Activated CD4-positive, alpha-beta T cell treated with anti-CD3 and anti-CD28 coated beads for 36 hours (primary cell): Measurements from ENCODE around the gene ARHGAP44. TPM values are rescaled to one million over a fixed set of nuclear protein-coding genes. Genes with fewer than 3 reads are reported as not detected.
A peak's percentile ranks its signal among the peaks of the same experiment; 100 is the strongest.

ENCODE experiments used
- ATAC-seq: fragments of 200-7000 bp; cut with Tn5 transposase; one replicate; pipeline ENCODE4 v1.10.0; 2021; ENCODE audit warnings: mild to moderate bottlenecking, moderate library complexity
- CTCF ChIA-PET: fragments of 350-600 bp; sonication (Branson Sonifier 250); formaldehyde crosslinking; loops from one replicate; lab custom pipeline; 2021; ENCODE audit warnings: antibody characterized with exemption; lab: Charles Lee
- POLR2A ChIA-PET: fragments of 350-600 bp; sonication (Branson Sonifier 250); formaldehyde crosslinking; loops from one replicate; lab custom pipeline; 2021; ENCODE audit warnings: antibody characterized with exemption, inconsistent platforms; lab: Charles Lee
- DNase-seq: peaks from one replicate; pipeline ENCODE4 v3.0.0-alpha.2; 2020
- H3K27ac Mint-ChIP-seq: one replicate; pipeline ENCODE4 v1.8.0; 2021; ENCODE audit warnings: mixed read lengths
- H3K27me3 Mint-ChIP-seq: one replicate; pipeline ENCODE4 v1.8.0; 2021; ENCODE audit warnings: mixed read lengths
- H3K36me3 Mint-ChIP-seq: one replicate; pipeline ENCODE4 v1.8.0; 2021; ENCODE audit warnings: low read depth, mixed read lengths
- H3K4me1 Mint-ChIP-seq: one replicate; pipeline ENCODE4 v1.8.0; 2021; ENCODE audit warnings: mixed read lengths
- H3K4me3 Mint-ChIP-seq: one replicate; pipeline ENCODE4 v1.8.0; 2021; ENCODE audit warnings: mild to moderate bottlenecking, moderate library complexity, mixed read lengths
- H3K9me3 Mint-ChIP-seq: one replicate; pipeline ENCODE4 v1.8.0; 2021; ENCODE audit warnings: low read depth, mixed read lengths
- intact Hi-C, 2 experiments: fragments of 100-400 bp; cut with DNase I in 1 of 2; cut with micrococcal nuclease in 1 of 2; formaldehyde crosslinking; loops; one replicate each; pipeline versions ENCODE4 v1.14.2 to v1.15.1; 2022 to 2024; cut with DNase I, micrococcal nuclease
- total RNA-seq, 2 experiments: library from RNA; stranded (reverse); gene quantifications; one replicate each; pipeline ENCODE4 v1.2.3, GENCODE V29; 2021

Gene ARHGAP44
- total RNA-seq, 2 experiments from 2014 or later = 0.14 to 0.55 TPM

DNA sequence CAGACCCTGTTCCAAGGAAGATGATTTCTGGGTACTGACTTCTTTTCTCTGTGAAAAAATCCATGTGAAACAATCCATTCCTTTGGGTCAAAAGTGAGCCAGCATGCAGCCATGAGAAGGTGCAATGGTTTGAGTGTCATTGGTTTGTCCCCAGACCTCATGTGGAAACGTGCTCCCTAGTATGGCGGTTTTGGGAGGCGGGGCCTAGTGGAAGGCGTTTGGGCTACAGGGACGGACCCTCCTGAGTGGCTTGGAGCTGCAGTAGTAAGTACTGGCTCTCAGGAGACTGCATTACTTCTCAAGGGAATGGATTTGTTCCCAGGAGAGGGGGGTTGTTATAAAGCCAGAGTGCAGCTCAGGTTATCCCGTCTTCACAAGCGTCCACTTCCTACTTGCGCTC is 209.2 kb downstream of the ARHGAP44 start:
- ChIA-PET POLR2A (no interaction called here), CTCF (interaction anchor here (1.1 kb wide), 1 partner anchor 11 kb away, joined by 3 read pairs; no protein-coding TSS in a partner anchor)
- Mint-ChIP-seq H3K27me3 (no peaks in the 10 kb centered on the region), H3K9me3 (no peaks in the 10 kb centered on the region), H3K4me3 (no peak overlapping the region), H3K4me1 (no peaks in the 10 kb centered on the region), H3K27ac (no peak overlapping the region), H3K36me3 (peaks cover 38% of the 10 kb centered on the region)
- no peak for ATAC-seq
- intact Hi-C loops = no loop called here
- DNase-seq = no peak

DNA sequence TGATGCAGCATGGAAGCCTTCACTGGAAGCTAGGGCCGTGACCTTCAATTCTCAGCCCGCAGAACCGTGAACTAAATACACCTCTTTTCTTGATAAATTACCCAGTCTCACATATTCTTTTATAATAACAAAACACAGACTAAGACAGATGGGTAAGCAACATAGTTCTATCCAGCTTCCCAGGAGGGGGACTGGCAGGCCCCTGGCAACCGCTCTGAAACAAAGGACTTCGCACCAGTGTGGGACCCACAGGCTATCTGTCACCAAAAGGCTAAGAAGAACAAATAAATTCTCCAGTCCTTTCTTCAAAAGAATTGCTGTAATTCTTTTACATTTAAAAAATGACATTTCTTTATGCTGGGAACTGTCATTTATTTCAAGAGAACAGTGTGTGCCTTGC is 209.6 kb downstream of the ARHGAP44 start:
- no peak for DNase-seq
- intact Hi-C loops = no loop called here
- ATAC-seq = no peak
- no peaks in the 10 kb centered on the region for H3K9me3 Mint-ChIP-seq
- ChIA-PET CTCF (no interaction called here), POLR2A (no interaction called here)
- no peaks in the 10 kb centered on the region for H3K27me3 Mint-ChIP-seq
- H3K4me3 Mint-ChIP-seq = no peak overlapping the region
- H3K4me1 Mint-ChIP-seq = no peaks in the 10 kb centered on the region
- no peak overlapping the region for H3K27ac Mint-ChIP-seq
- H3K36me3 Mint-ChIP-seq = peaks cover 36% of the 10 kb centered on the region

DNA sequence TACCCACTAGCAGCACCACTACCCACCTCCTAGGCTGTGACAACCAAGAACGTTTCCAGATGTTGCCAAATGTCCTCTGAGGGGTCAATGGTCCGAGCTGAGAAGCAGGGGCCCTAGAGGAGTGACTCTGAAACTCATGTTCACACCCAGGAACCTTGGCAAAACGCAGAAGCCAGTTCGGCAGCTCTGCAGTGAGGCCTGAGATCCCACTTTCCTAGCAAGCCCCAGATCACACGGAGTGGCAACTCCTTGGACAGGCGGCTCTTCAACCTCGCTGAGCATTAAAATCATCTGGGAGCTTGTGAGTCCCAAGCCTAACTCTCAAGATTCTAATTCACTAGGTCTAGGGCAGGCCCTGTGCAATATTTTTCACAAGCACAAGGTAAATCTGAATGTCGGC is 211.3 kb downstream of the ARHGAP44 start:
- ChIA-PET CTCF (no interaction called here), POLR2A (no interaction called here)
- Mint-ChIP-seq H3K27ac (no peak overlapping the region), H3K9me3 (no peaks in the 10 kb centered on the region), H3K4me1 (no peaks in the 10 kb centered on the region), H3K36me3 (peaks cover 41% of the 10 kb centered on the region), H3K4me3 (no peak overlapping the region), H3K27me3 (no peaks in the 10 kb centered on the region)
- ATAC-seq = no peak
- DNase-seq = no peak
- intact Hi-C loops = loop anchor here (5.0 to 10.0 kb wide), 4 partner anchors 453 to 816 kb away; no protein-coding TSS in a partner anchor

- Mint-ChIP-seq H3K4me3 (no peak overlapping the region), H3K36me3 (peaks cover 40% of the 10 kb centered on the region), H3K9me3 (no peaks in the 10 kb centered on the region), H3K4me1 (no peaks in the 10 kb centered on the region), H3K27me3 (no peaks in the 10 kb centered on the region), H3K27ac (no peak overlapping the region)
- DNase-seq = no peak
- ChIA-PET POLR2A (interaction anchor here (1.1 kb wide), 1 partner anchor 16 kb away, joined by 3 read pairs; the partner anchor contains the start of gene ELAC2), CTCF (interaction anchor here (0.6 to 4.1 kb wide), 7 partner anchors 9 to 730 kb away, joined by 3 to 29 read pairs (median 5); partner anchors contain the start of gene ELAC2)
- no peak for ATAC-seq
- intact Hi-C loops = loop anchor here (2.0 to 10.0 kb wide), 5 partner anchors 455 to 821 kb away; no protein-coding TSS in a partner anchor
Measured at GRCh38 chr17:13001991-13002615, 212.8 kb downstream of the ARHGAP44 start.

DNA sequence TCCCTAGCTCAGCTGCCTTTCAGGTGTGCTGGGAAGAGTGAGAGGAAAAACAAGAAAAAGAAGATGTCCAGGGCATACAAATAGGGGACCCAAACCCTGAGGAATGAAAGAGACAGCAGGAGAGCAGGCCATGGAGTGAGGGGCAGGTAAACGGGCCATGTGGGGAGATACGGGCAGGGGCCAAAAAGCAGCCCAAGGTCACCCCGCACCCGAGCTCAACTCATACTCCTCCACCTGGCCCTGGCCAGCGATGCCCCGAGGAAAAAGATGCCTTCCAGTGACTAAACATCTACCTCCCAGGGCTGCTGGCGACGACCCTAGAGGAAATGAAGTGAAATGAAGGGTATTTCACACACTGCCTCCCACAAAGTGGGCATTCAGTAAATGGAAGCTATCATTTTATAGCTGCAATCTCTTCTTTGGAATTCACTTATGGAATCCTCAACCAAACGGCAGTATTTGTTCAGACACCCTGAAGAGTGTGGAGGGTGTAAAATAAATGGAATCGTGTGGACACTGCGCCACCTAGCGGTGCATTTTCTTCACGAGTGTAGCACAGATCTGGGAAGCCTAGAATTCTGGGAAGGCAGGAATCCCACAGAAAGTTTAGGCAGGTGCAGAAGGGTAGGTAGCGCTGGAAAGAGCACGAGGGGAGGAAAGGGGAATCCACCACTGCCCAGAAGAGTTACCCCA is 213.6 kb downstream of the ARHGAP44 start:
- ChIA-PET CTCF (interaction anchor here (0.7 to 4.1 kb wide), 6 partner anchors 8 to 21 kb away, joined by 3 to 29 read pairs (median 5); partner anchors contain the start of gene ELAC2), POLR2A (no interaction called here)
- ATAC-seq (no peak), DNase-seq (peak; percentile 71)
- Mint-ChIP-seq H3K9me3 (no peaks in the 10 kb centered on the region), H3K27me3 (no peaks in the 10 kb centered on the region), H3K27ac (no peak overlapping the region), H3K4me1 (no peaks in the 10 kb centered on the region), H3K36me3 (peaks cover 40% of the 10 kb centered on the region), H3K4me3 (no peak overlapping the region)
- intact Hi-C loops = loop anchor here (1.0 to 10.0 kb wide), 6 partner anchors 456 to 822 kb away; no protein-coding TSS in a partner anchor

- no peaks in the 10 kb centered on the region for H3K4me1 Mint-ChIP-seq
- H3K9me3 Mint-ChIP-seq = no peaks in the 10 kb centered on the region
- ChIA-PET POLR2A (no interaction called here), CTCF (interaction anchor here (1.4 to 4.1 kb wide), 5 partner anchors 11 to 27 kb away, joined by 5 to 29 read pairs (median 5); partner anchors contain the start of gene ELAC2)
- no peaks in the 10 kb centered on the region for H3K27me3 Mint-ChIP-seq
- H3K4me3 Mint-ChIP-seq = no peak overlapping the region
- intact Hi-C loops = loop anchor here (1.0 to 10.0 kb wide), 6 partner anchors 456 to 823 kb away; no protein-coding TSS in a partner anchor
- ATAC-seq = no peak
- no peak for DNase-seq
- no peak overlapping the region for H3K27ac Mint-ChIP-seq
- peaks cover 37% of the 10 kb centered on the region for H3K36me3 Mint-ChIP-seq
Measured at GRCh38 chr17:13003454-13003851, 214.2 kb downstream of the ARHGAP44 start.

- Mint-ChIP-seq H3K4me1 (no peaks in the 10 kb centered on the region), H3K9me3 (no peaks in the 10 kb centered on the region), H3K27me3 (no peaks in the 10 kb centered on the region), H3K36me3 (peaks cover 37% of the 10 kb centered on the region), H3K4me3 (no peak overlapping the region), H3K27ac (no peak overlapping the region)
- CTCF ChIA-PET = interaction anchor here (0.8 to 4.1 kb wide), 5 partner anchors 10 to 823 kb away, joined by 3 to 29 read pairs (median 5); partner anchors contain the start of gene ELAC2
- POLR2A ChIA-PET = no interaction called here
- intact Hi-C loops = loop anchor here (1.0 to 10.0 kb wide), 6 partner anchors 457 to 823 kb away; no protein-coding TSS in a partner anchor
- no peak for DNase-seq
- ATAC-seq = no peak
Measured at GRCh38 chr17:13003927-13004326, 214.6 kb downstream of the ARHGAP44 start.

- ATAC-seq (no peak), DNase-seq (no peak)
- intact Hi-C loops = loop anchor here (5.0 to 10.0 kb wide), 4 partner anchors 457 to 820 kb away; no protein-coding TSS in a partner anchor
- Mint-ChIP-seq H3K36me3 (peaks cover 35% of the 10 kb centered on the region), H3K4me1 (no peaks in the 10 kb centered on the region), H3K4me3 (no peak overlapping the region), H3K9me3 (no peaks in the 10 kb centered on the region), H3K27me3 (no peaks in the 10 kb centered on the region), H3K27ac (no peak overlapping the region)
- POLR2A ChIA-PET = no interaction called here
- CTCF ChIA-PET = interaction anchor here (0.8 to 4.1 kb wide), 4 partner anchors 10 to 823 kb away, joined by 3 to 29 read pairs (median 6); partner anchors contain the start of gene ELAC2
Measured at GRCh38 chr17:13004336-13004735, 215.0 kb downstream of the ARHGAP44 start.

- intact Hi-C loops = loop anchor here in 1 of 2 experiments (10.0 kb wide), 2 partner anchors 661 to 821 kb away; no protein-coding TSS in a partner anchor
Measured at GRCh38 chr17:13005530-13005929, 216.2 kb downstream of the ARHGAP44 start.

DNA sequence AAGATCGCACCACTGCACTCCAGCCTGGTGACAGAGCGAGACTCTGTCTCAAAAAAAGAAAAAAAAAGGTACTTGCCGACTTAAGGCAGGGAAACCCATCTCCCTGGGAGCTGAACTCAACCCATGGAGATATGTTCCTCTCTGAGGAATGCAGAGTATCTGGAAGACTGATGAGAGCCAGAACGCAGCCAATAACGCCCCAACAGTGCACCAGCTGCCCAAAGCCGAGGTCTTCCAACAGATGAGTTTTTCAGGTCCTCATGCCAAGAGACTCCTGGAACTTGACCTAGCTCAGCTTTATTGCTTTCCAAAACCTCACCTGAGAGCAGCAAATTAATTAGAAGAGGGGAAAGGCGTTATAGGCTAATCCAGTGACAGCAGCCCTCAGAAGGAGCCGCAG is 219.2 kb downstream of the ARHGAP44 start:
- peaks cover 54% of the 10 kb centered on the region for H3K36me3 Mint-ChIP-seq
- ATAC-seq = no peak
- CTCF ChIA-PET = interaction anchor here (1.3 to 2.0 kb wide), 4 partner anchors 10 to 22 kb away, joined by 4 to 11 read pairs (median 4); partner anchors contain the start of gene ELAC2
- POLR2A ChIA-PET = interaction anchor here (1.1 kb wide), 1 partner anchor 9 kb away, joined by 3 read pairs; the partner anchor contains the start of gene ELAC2
- no peaks in the 10 kb centered on the region for H3K9me3 Mint-ChIP-seq
- no peaks in the 10 kb centered on the region for H3K27me3 Mint-ChIP-seq
- H3K4me3 Mint-ChIP-seq = no peak overlapping the region
- intact Hi-C loops = loop anchor here in 1 of 2 experiments (10.0 kb wide), 2 partner anchors 664 to 824 kb away; no protein-coding TSS in a partner anchor
- DNase-seq = no peak
- H3K27ac Mint-ChIP-seq = no peak overlapping the region
- H3K4me1 Mint-ChIP-seq = peaks cover 3% of the 10 kb centered on the region

More at GRCh38 chr17:13005530-13005929, 216.2 kb downstream of the ARHGAP44 start:
- POLR2A ChIA-PET = no interaction called here
- Mint-ChIP-seq H3K36me3 (peaks cover 39% of the 10 kb centered on the region), H3K27me3 (no peaks in the 10 kb centered on the region), H3K4me1 (peaks cover 2% of the 10 kb centered on the region), H3K9me3 (no peaks in the 10 kb centered on the region), H3K4me3 (no peak overlapping the region), H3K27ac (no peak overlapping the region)
- DNase-seq = no peak
- ATAC-seq = no peak
- CTCF ChIA-PET = interaction anchor here (1.0 to 2.4 kb wide), 2 partner anchors 13 to 25 kb away, joined by 3 to 7 read pairs; no protein-coding TSS in a partner anchor

DNA sequence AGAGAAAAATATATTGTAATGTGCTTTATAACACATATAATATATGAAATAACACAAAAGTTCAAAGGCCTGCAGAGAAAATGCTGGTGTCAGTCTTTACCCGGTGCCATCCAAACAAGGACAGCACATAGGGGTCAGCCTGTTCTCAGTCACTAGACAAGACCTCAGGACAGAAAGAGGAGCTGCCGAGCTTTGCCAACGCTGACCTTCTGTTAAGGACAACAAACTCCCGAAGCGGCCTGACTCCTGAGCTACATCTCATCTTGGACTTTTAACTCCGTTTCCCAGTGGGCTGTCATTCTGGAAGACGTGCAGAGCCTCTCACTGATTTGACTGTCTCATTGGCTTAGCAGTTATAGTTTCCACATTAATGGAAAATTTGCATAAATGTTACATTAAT is 221.7 kb downstream of the ARHGAP44 start:
- intact Hi-C loops = loop anchor here in 1 of 2 experiments (10.0 kb wide), 1 partner anchor 986 kb away; the partner anchor contains the start of gene MAP2K4
- H3K4me3 Mint-ChIP-seq = no peak overlapping the region
- ATAC-seq (no peak), DNase-seq (no peak)
- H3K27me3 Mint-ChIP-seq = no peaks in the 10 kb centered on the region
- CTCF ChIA-PET = interaction anchor here (0.7 to 1.7 kb wide), 3 partner anchors 9 to 830 kb away, joined by 3 to 6 read pairs (median 3); no protein-coding TSS in a partner anchor
- H3K36me3 Mint-ChIP-seq = peaks cover 57% of the 10 kb centered on the region
- H3K9me3 Mint-ChIP-seq = no peaks in the 10 kb centered on the region
- H3K4me1 Mint-ChIP-seq = peaks cover 20% of the 10 kb centered on the region
- no peak overlapping the region for H3K27ac Mint-ChIP-seq
- POLR2A ChIA-PET = no interaction called here
